DMS114 treated with DMSO at 0.1 percent for 48 hours (cell line): ENCODE data around the gene VPS9D1.
A peak's percentile ranks its signal among the peaks of the same experiment; 100 is the strongest.
"Not testable (repeated sequence)": the region's sequence is repeated elsewhere in the genome, so short reads cannot be mapped to it uniquely, and the experiment has no call there.

Experiments
- DNase-seq: peaks from one replicate; lab custom pipeline; 2025; ENCODE audit not compliant: unreplicated experiment; lab: John Stamatoyannopoulos, UW

VPS9D1 gene

GRCh38 chr16:89710709-89711564 lies 9.8 kb downstream of the VPS9D1 start:
- DNase-seq = no peak

- no peak for DNase-seq
These were observed 10.8 kb downstream of the VPS9D1 start for GRCh38 chr16:89709716-89710432.

GRCh38 chr16:89709166-89709565 lies 11.5 kb downstream of the VPS9D1 start:
- no peak for DNase-seq

GRCh38 chr16:89708481-89708931 lies 12.2 kb downstream of the VPS9D1 start:
- DNase-seq = no peak

GRCh38 chr16:89707695-89708094 lies 13.0 kb downstream of the VPS9D1 start:
- DNase-seq = no peak

GRCh38 chr16:89706518-89707260 lies 14.0 kb downstream of the VPS9D1 start:
- no peak for DNase-seq

GRCh38 chr16:89705006-89705405 lies 15.7 kb downstream of the VPS9D1 start:
- no peak for DNase-seq

GRCh38 chr16:89704281-89704680 lies 16.4 kb downstream of the VPS9D1 start:
- DNase-seq = no peak

GRCh38 chr16:89701425-89702406 lies 19.0 kb downstream of the VPS9D1 start, which contains the start of gene SPATA2L:
SPATA2L (minus strand) TSS chr16:89701705; CDS start chr16:89701232, 473 bp downstream.
- DNase-seq = peak; percentile 85

GRCh38 chr16:89700649-89701424 lies 19.9 kb downstream of the VPS9D1 start:
- DNase-seq = no peak

- DNase-seq = peak; percentile 96
These were observed 20.5 kb downstream of the VPS9D1 start for GRCh38 chr16:89700100-89700648.

GRCh38 chr16:89699629-89700099 lies 21.0 kb downstream of the VPS9D1 start:
- not testable (repeated sequence) for DNase-seq

GRCh38 chr16:89698717-89699116 lies 22.0 kb downstream of the VPS9D1 start:
- DNase-seq = not testable (repeated sequence)

GRCh38 chr16:89697616-89698331 lies 22.9 kb downstream of the VPS9D1 start:
- DNase-seq = no peak

GRCh38 chr16:89697161-89697615 lies 23.5 kb downstream of the VPS9D1 start:
- DNase-seq = no peak

- no peak for DNase-seq
These were observed 24.0 kb downstream of the VPS9D1 start for GRCh38 chr16:89696670-89697128.

GRCh38 chr16:89695875-89696669 lies 24.6 kb downstream of the VPS9D1 start:
- DNase-seq = no peak
